Breast epithelium (tissue), 3 donors: Measurements from ENCODE around the gene PGGHG.

ENCODE experiments used
- POLR2A ChIP-seq: fragments of 450-650 bp; IDR thresholded peaks from one replicate; pipeline ENCODE4 v1.6.1; 2016; ENCODE audit warnings: antibody characterized with exemption, mild to moderate bottlenecking, moderate library complexity
- POLR2AphosphoS5 ChIP-seq, 3 donors: sonication (generic); formaldehyde crosslinking; IDR thresholded peaks; one replicate each; pipeline ENCODE4 v1.6.1; 2017; ENCODE audit warnings: antibody characterized with exemption in 3 of 3
- TF ChIP-seq, protein P1 (sequence below), 3 donors: fragments of 450-650 bp; IDR thresholded peaks; one replicate each; pipeline ENCODE4 v1.5.1; 2016 to 2017; ENCODE audit warnings: antibody characterized with exemption in 3 of 3, mild to moderate bottlenecking in 3 of 3, moderate library complexity in 3 of 3

DNA sequence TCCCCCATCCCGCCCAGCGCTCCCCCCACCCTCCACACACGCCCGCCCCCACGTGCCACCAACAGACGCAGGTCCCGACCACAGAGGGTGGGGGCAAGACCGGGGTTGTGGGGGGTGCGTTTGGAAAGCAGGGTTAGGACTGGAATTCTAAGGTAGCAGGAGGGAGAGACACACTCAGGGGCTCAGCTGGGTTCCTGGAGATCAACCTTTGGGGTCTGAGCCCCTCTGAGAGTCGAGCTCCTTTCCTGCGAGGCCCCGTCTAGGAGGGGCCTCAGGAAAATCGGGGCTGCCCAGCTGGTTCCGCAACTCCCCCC, 429 bp downstream of the PGGHG start:
- TF ChIP-seq, protein P1, sequence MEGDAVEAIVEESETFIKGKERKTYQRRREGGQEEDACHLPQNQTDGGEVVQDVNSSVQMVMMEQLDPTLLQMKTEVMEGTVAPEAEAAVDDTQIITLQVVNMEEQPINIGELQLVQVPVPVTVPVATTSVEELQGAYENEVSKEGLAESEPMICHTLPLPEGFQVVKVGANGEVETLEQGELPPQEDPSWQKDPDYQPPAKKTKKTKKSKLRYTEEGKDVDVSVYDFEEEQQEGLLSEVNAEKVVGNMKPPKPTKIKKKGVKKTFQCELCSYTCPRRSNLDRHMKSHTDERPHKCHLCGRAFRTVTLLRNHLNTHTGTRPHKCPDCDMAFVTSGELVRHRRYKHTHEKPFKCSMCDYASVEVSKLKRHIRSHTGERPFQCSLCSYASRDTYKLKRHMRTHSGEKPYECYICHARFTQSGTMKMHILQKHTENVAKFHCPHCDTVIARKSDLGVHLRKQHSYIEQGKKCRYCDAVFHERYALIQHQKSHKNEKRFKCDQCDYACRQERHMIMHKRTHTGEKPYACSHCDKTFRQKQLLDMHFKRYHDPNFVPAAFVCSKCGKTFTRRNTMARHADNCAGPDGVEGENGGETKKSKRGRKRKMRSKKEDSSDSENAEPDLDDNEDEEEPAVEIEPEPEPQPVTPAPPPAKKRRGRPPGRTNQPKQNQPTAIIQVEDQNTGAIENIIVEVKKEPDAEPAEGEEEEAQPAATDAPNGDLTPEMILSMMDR (IDR thresholded peaks at IDR 0.05), result no peak
- TF ChIP-seq POLR2A, result no peak
- TF ChIP-seq POLR2AphosphoS5 (IDR thresholded peaks at IDR 0.05), result no peak
